GM12891 (cell line): ENCODE measurements around the gene PARP16.

Experiments
- PAX5 ChIP-seq: IDR thresholded peaks from 2 replicates; pipeline ENCODE4 v1.6.1; 2011; ENCODE audit warnings: low read length, moderate library complexity, mild to moderate bottlenecking; ENCODE audit not compliant: insufficient read depth, severe bottlenecking
- POLR2A ChIP-seq: IDR thresholded peaks from 2 replicates; pipeline ENCODE4 v1.6.1; 2011; ENCODE audit warnings: low read depth, low read length, control low read depth
- POLR2AphosphoS5 ChIP-seq: IDR thresholded peaks from 2 replicates; pipeline ENCODE4 v1.6.1; 2011; ENCODE audit warnings: low read depth, low read length, control low read depth
- TAF1 ChIP-seq: IDR thresholded peaks from 2 replicates; pipeline ENCODE4 v1.6.1; 2011; ENCODE audit warnings: low read depth, low read length, control low read depth

DNA sequence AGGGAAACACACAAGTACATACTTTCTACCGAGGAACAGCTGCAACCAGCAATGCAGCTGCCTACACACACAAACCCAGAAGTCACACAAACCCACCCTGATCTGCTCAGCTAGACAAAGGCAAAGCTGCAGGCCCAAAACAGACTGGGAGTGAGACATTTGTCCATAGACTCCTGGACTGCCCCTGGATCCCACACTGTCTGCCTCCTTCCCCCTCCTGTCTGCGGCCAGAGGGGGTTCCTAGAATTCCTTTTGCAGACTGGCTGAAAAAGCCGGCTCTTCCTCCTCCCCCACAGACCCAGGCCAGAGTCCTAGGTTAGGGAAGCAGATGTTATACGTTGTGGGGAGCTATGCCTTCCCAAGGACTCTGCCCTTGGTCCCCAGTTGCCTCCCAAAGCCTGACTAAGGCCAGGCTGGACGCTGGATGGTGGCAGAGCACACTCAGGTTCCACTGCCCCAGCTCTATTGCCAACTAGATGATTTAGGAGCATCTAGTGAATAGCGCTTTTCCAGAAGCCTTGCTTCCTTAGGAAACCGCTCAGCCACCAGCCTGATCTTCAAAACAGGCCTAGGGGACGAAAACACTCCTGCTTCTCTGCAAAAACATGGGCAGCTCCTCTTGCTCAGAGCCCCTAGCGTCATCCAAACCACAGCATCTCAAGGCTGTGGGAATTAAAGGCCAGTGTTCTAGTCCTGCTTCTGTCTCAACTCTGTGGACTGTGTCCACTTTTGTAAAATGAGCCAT lies 38.0 kb downstream of the PARP16 start:
- TF ChIP-seq PAX5 (no peak), POLR2A (no peak), POLR2AphosphoS5 (no peak), TAF1 (no peak)
